IMR-90 (cell line): ENCODE results near the gene MYBPH. TPM values are rescaled to one million over a fixed set of nuclear protein-coding genes. Genes with fewer than 3 reads are reported as not detected.
A peak's percentile ranks its signal among the peaks of the same experiment; 100 is the strongest.

Experiments
- ATAC-seq: fragments of 200-7000 bp; cut with Tn5 transposase; 2 replicates; pipeline ENCODE4 v1.9.1; 2020; ENCODE audit warnings: low read depth, mild to moderate bottlenecking, moderate library complexity
- BruUV-seq: library from RNA; stranded (reverse); fragments of 400-500 nt; replicated peaks from 2 replicates; lab custom pipeline; 2021; lab: Mats Ljungman, UMichigan
- CTCF ChIA-PET: fragments of 300-600 bp; formaldehyde crosslinking; extraction: SDS; loops from one replicate; lab custom pipeline; 2021; ENCODE audit warnings: antibody characterized with exemption; lab: Yijun Ruan, JAX
- POLR2A ChIA-PET: fragments of 300-600 bp; sonication (Branson Sonifier 250); formaldehyde crosslinking; loops from one replicate; lab custom pipeline; 2022; ENCODE audit warnings: antibody characterized with exemption; ENCODE audit not compliant: unreplicated experiment; lab: Charles Lee
- DNase-seq: peaks from one replicate; pipeline ENCODE4 v3.0.0; 2013
- H2AFZ ChIP-seq: replicated peaks from 2 replicates; pipeline ENCODE3; 2013; ENCODE audit warnings: low read length, mild to moderate bottlenecking; ENCODE audit not compliant: poor library complexity
- H2AK5ac ChIP-seq: 2 replicates; pipeline ENCODE4 v1.6.1; 2013; ENCODE audit warnings: low read depth, low read length, inconsistent platforms
- H2AK9ac ChIP-seq: replicated peaks from 2 replicates; pipeline ENCODE3; 2013; ENCODE audit warnings: mild to moderate bottlenecking, low read depth, low read length, moderate library complexity; ENCODE audit not compliant: poor library complexity
- H2BK120ac ChIP-seq: 2 replicates; pipeline ENCODE4 v1.6.1; 2013; ENCODE audit warnings: low read depth, low read length, inconsistent platforms
- H2BK15ac ChIP-seq: 3 replicates; pipeline ENCODE4 v1.6.1; 2013; ENCODE audit warnings: low read depth, low read length, inconsistent platforms
- H2BK20ac ChIP-seq: 2 replicates; pipeline ENCODE4 v1.6.1; 2013; ENCODE audit warnings: low read depth, mild to moderate bottlenecking, inconsistent platforms, low read length, moderate library complexity
- H2BK5ac ChIP-seq: 2 replicates; pipeline ENCODE4 v1.6.1; 2013; ENCODE audit warnings: mild to moderate bottlenecking, low read depth, low read length, inconsistent platforms; ENCODE audit not compliant: poor library complexity, severe bottlenecking
- H3K14ac ChIP-seq: replicated peaks from 2 replicates; pipeline ENCODE4 v1.6.1; 2013; ENCODE audit warnings: low read depth, low read length, inconsistent platforms
- H3K18ac ChIP-seq: 2 replicates; pipeline ENCODE4 v1.6.1; 2013; ENCODE audit warnings: low read depth, low read length, control low read depth
- H3K23ac ChIP-seq: 2 replicates; pipeline ENCODE4 v1.6.1; 2013; ENCODE audit warnings: low read depth, low read length, inconsistent platforms
- H3K27ac ChIP-seq: 2 replicates; pipeline ENCODE4 v1.5.1; 2013; ENCODE audit warnings: mild to moderate bottlenecking, control low read depth, low read length; ENCODE audit not compliant: insufficient read depth
- H3K27me3 ChIP-seq: 2 replicates; pipeline ENCODE4 v1.6.1; 2013; ENCODE audit warnings: low read length; ENCODE audit not compliant: control insufficient read depth, insufficient read depth
- H3K36me3 ChIP-seq: 2 replicates; pipeline ENCODE4 v1.6.1; 2013; ENCODE audit warnings: low read length, mixed read lengths; ENCODE audit not compliant: control insufficient read depth, insufficient read depth
- H3K4ac ChIP-seq: 2 replicates; pipeline ENCODE4 v1.6.1; 2013; ENCODE audit warnings: low read depth, low read length, inconsistent platforms
- H3K4me1 ChIP-seq: 2 replicates; pipeline ENCODE4 v1.6.1; 2013; ENCODE audit warnings: low read length, mixed read lengths; ENCODE audit not compliant: control insufficient read depth, insufficient read depth
- H3K4me2 ChIP-seq: 2 replicates; pipeline ENCODE4 v1.6.1; 2013; ENCODE audit warnings: low read depth, mild to moderate bottlenecking, control low read depth, low read length, moderate library complexity
- H3K4me3 ChIP-seq: 2 replicates; pipeline ENCODE4 v1.5.1; 2013; ENCODE audit warnings: low read depth, mild to moderate bottlenecking, control low read depth, low read length, moderate library complexity; ENCODE audit not compliant: insufficient read depth
- H3K56ac ChIP-seq: 2 replicates; pipeline ENCODE4 v1.6.1; 2013; ENCODE audit warnings: low read length, inconsistent platforms; ENCODE audit not compliant: insufficient read depth; ENCODE audit errors: extremely low read depth
- H3K79me1 ChIP-seq, 2 experiments: 2 replicates each; pipeline ENCODE4 v1.6.1; 2013; ENCODE audit warnings: low read length in 2 of 2, inconsistent platforms in 1 of 2, low read depth in 1 of 2
- H3K9ac ChIP-seq: 2 replicates; pipeline ENCODE4 v1.6.1; 2013; ENCODE audit warnings: low read depth, low read length, control low read depth
- H3K9me1 ChIP-seq: 2 replicates; pipeline ENCODE4 v1.6.1; 2013; ENCODE audit warnings: low read length, inconsistent platforms; ENCODE audit not compliant: insufficient read depth
- H3K9me3 ChIP-seq: 2 replicates; pipeline ENCODE4 v1.6.1; 2013; ENCODE audit warnings: low read length; ENCODE audit not compliant: control insufficient read depth, insufficient read depth
- H4K20me1 ChIP-seq: 2 replicates; pipeline ENCODE4 v1.6.1; 2013; ENCODE audit warnings: low read length, inconsistent platforms; ENCODE audit not compliant: insufficient read depth
- H4K5ac ChIP-seq: 2 replicates; pipeline ENCODE4 v1.6.1; 2013; ENCODE audit warnings: mild to moderate bottlenecking, low read depth, low read length, control low read depth
- H4K8ac ChIP-seq, 2 experiments: 2 replicates each; pipeline ENCODE4 v1.6.1; 2013; ENCODE audit warnings: low read depth in 2 of 2, low read length in 2 of 2, control low read depth in 1 of 2, inconsistent platforms in 1 of 2
- H4K91ac ChIP-seq: 2 replicates; pipeline ENCODE4 v1.6.1; 2013; ENCODE audit warnings: low read depth, low read length, inconsistent platforms; ENCODE audit not compliant: insufficient read depth
- BHLHE40 ChIP-seq: fragments of 150-350 bp; IDR thresholded peaks from 2 replicates; pipeline ENCODE4 v1.6.1; 2016; ENCODE audit warnings: mild to moderate bottlenecking, low read depth, low read length
- CTCF ChIP-seq: conservative IDR thresholded peaks from 2 replicates; pipeline ENCODE4 v1.5.1; 2012; ENCODE audit warnings: mild to moderate bottlenecking, low read depth, low read length, improper control_type of control experiment
- FOS ChIP-seq: fragments of 150-350 bp; IDR thresholded peaks from 2 replicates; pipeline ENCODE4 v1.6.1; 2016; ENCODE audit warnings: low read depth, low read length
- MAFK ChIP-seq: IDR thresholded peaks from 2 replicates; pipeline ENCODE4 v1.6.1; 2012; ENCODE audit warnings: low read depth, low read length, improper control_type of control experiment
- MXI1 ChIP-seq: IDR thresholded peaks from 2 replicates; pipeline ENCODE4 v1.6.1; 2012; ENCODE audit warnings: low read depth, mild to moderate bottlenecking, low read length, moderate library complexity, borderline replicate concordance
- NFE2L2 ChIP-seq: fragments of 150-350 bp; IDR thresholded peaks from 2 replicates; pipeline ENCODE4 v1.6.1; 2016; ENCODE audit warnings: low read depth, mild to moderate bottlenecking, low read length
- RAD21 ChIP-seq: IDR thresholded peaks from 2 replicates; pipeline ENCODE4 v1.6.1; 2012; ENCODE audit warnings: low read length, improper control_type of control experiment
- RFX5 ChIP-seq: IDR thresholded peaks from 2 replicates; pipeline ENCODE4 v1.8.0; 2012; ENCODE audit warnings: low read depth, mild to moderate bottlenecking, low read length, moderate library complexity
- SMC3 ChIP-seq: fragments of 150-350 bp; IDR thresholded peaks from 2 replicates; pipeline ENCODE4 v1.6.1; 2016; ENCODE audit warnings: low read depth, mild to moderate bottlenecking, antibody characterized with exemption, low read length, moderate library complexity
- USF2 ChIP-seq: fragments of 150-350 bp; IDR thresholded peaks from 2 replicates; pipeline ENCODE4 v1.6.1; 2017; ENCODE audit warnings: mild to moderate bottlenecking, antibody characterized with exemption, low read length, low read depth
- WGBS, 2 experiments: methylation state at CpG; one replicate each; pipeline versions ENCODE4 v1.1.5 to v1.1.7; 2013; ENCODE audit warnings: missing lambda C conversion rate in 2 of 2; ENCODE audit not compliant: insufficient read length in 1 of 2; ENCODE audit errors: extremely low coverage in 2 of 2; 5-methylcytosine and 5-hydroxymethylcytosine counted together
- dilution Hi-C: fragments of 300-500 bp; cut with HindIII; formaldehyde crosslinking; loops from one replicate; pipeline ENCODE4 v1.14.3; 2018; ENCODE audit warnings: low sequenced_read_pairs; ENCODE audit not compliant: unreplicated experiment
- in situ Hi-C: fragments of 300-500 bp; cut with MboI; formaldehyde crosslinking; loops from 3 replicates; pipeline ENCODE4 v1.14.3; 2019; ENCODE audit warnings: low sequenced_read_pairs, inconsistent platforms, mixed read lengths
- intact Hi-C: fragments of 100-400 bp; cut with micrococcal nuclease; formaldehyde crosslinking; loops from 2 replicates; pipeline ENCODE4 v1.10.0; 2022
- polyA plus RNA-seq, 3 experiments: library from polyadenylated mRNA; depleted of rRNA; stranded (reverse); fragments of >200 nt; gene quantifications; 2 replicates each; pipeline ENCODE4 v1.2.3, GENCODE V29; 2012; ENCODE audit warnings: low replicate concordance in 1 of 3
- total RNA-seq: library from RNA; depleted of rRNA; stranded (reverse); fragments of >200 nt; gene quantifications from 2 replicates; pipeline ENCODE4 v1.2.3, GENCODE V29; 2012

MYBPH gene
- total and polyA plus RNA-seq, 2 of the 4 experiments (the other 2 are of a cell fraction) = not detected

- Histone ChIP-seq H3K56ac (no peak overlapping the region), H3K14ac (no peak overlapping the region), H4K20me1 (no peaks in the 10 kb centered on the region), H3K23ac (no peak overlapping the region), H4K8ac (peak overlapping the region in 1 of 2 experiments; percentile 16; a peak in 2 of 4 replicates), H3K4me1 (peaks cover 39% of the 10 kb centered on the region), H4K5ac (peak overlapping the region; percentile 45; the same call in 1 of the 2 replicates), H2AK5ac (peak overlapping the region; percentile 54), H3K9me1 (peaks cover 13% of the 10 kb centered on the region), H3K4me3 (no peak overlapping the region), H3K27ac (peak overlapping the region; percentile 93; the same call in 1 of the 2 replicates), H3K27me3 (no peaks in the 10 kb centered on the region), H3K18ac (peak overlapping the region; percentile 67; the same call in 1 of the 2 replicates), H2BK5ac (no peak overlapping the region), H3K36me3 (no peaks in the 10 kb centered on the region), H3K9ac (no peak overlapping the region), H3K4me2 (no peak overlapping the region), H3K4ac (peak overlapping the region; percentile 25), H2AK9ac (peak overlapping the region; percentile 13), H2BK120ac (peak overlapping the region; percentile 33; the same call in 1 of the 2 replicates), H2AFZ (no peak overlapping the region), H4K91ac (peak overlapping the region; percentile 80; the same call in 1 of the 2 replicates), H3K79me1 (no peaks in the 10 kb centered on the region), H2BK20ac (peak overlapping the region; percentile 53; the same call in 1 of the 2 replicates), H2BK15ac (peak overlapping the region; percentile 68; the same call in 1 of the 3 replicates), H3K9me3 (no peaks in the 10 kb centered on the region)
- no peak for ATAC-seq
- intact Hi-C loops (no loop called here), in situ Hi-C loops (no loop called here), dilution Hi-C loops (no loop called here)
- ChIA-PET CTCF (no interaction called here), POLR2A (no interaction called here)
- no peak for DNase-seq
- WGBS, 2 experiments = 100% methylated on average over 1 of the region's 10 CpGs; no CpG with 5 or more reads in 1 of the 2 experiments
- BruUV-seq = no TSS peak
- TF ChIP-seq RAD21 (no peak), FOS (no peak), SMC3 (no peak), USF2 (no peak), BHLHE40 (no peak), NFE2L2 (no peak), MXI1 (no peak), CTCF (no peak), RFX5 (no peak), MAFK (no peak)
These were observed 26.0 kb upstream of the MYBPH start for GRCh38 chr1:203201516-203202205.
